GM12878 (cell line): Measurements from ENCODE around the gene MTO1. TPM values are rescaled to one million over a fixed set of nuclear protein-coding genes. Genes with fewer than 3 reads are reported as not detected.
A peak's percentile ranks its signal among the peaks of the same experiment; 100 is the strongest.
"Not testable (repeated sequence)": the region's sequence is repeated elsewhere in the genome, so short reads cannot be mapped to it uniquely, and the experiment has no call there.

Experiments used
- ATAC-seq: fragments of 200-7000 bp; cut with Tn5 transposase; 3 replicates; pipeline ENCODE4 v1.9.1; 2020; ENCODE audit warnings: mild to moderate bottlenecking, moderate library complexity
- BruUV-seq: library from RNA; stranded (reverse); fragments of 400-500 nt; replicated peaks from 2 replicates; lab custom pipeline; 2021; lab: Mats Ljungman, UMichigan
- CTCF ChIA-PET: fragments of 300-600 bp; sonication (Branson Sonifier 250); formaldehyde crosslinking; extraction: SDS; loops from one replicate; lab custom pipeline; 2021; ENCODE audit warnings: inconsistent platforms; lab: Yijun Ruan, JAX
- POLR2A ChIA-PET: fragments of 350-600 bp; formaldehyde crosslinking; extraction: SDS; loops from one replicate; lab custom pipeline; 2021; ENCODE audit warnings: inconsistent platforms; lab: Charles Lee
- RAD21 ChIA-PET: fragments of 300-600 bp; sonication (Branson Sonifier 250); formaldehyde crosslinking; loops from one replicate; lab custom pipeline; 2023; ENCODE audit warnings: antibody characterized with exemption; ENCODE audit not compliant: unreplicated experiment; lab: Charles Lee
- SMC1A ChIA-PET: fragments of 300-600 bp; sonication (Branson Sonifier 250); formaldehyde crosslinking; loops from one replicate; lab custom pipeline; 2023; ENCODE audit not compliant: unreplicated experiment, uncharacterized antibody; lab: Charles Lee
- DNase-seq: peaks from one replicate; pipeline ENCODE4 v3.0.0-alpha.2; 2011; ENCODE audit warnings: low read depth, low spot score
- FAIRE-seq: peaks from 3 replicates; lab custom pipeline; 2011; peaks lifted over from hg19 to GRCh38; lab: Jason Lieb, UNC
- H2AFZ ChIP-seq: 2 replicates; pipeline ENCODE4 v1.6.0; 2011; ENCODE audit warnings: low read depth, low read length, control low read depth; ENCODE audit not compliant: control insufficient read depth
- H3K27ac ChIP-seq: 2 replicates; pipeline ENCODE4 v1.5.1; 2011; ENCODE audit warnings: control low read depth; ENCODE audit not compliant: control insufficient read depth, insufficient read depth
- H3K27me3 ChIP-seq, 2 experiments: replicated peaks in 1 of 2; 2 replicates each; pipeline versions ENCODE4 v1.6.0 to v1.6.1; 2011; ENCODE audit warnings: low read length in 1 of 2; ENCODE audit not compliant: control insufficient read depth in 2 of 2, insufficient read depth in 2 of 2
- H3K36me3 ChIP-seq, 2 experiments: 2 replicates each; pipeline ENCODE4 v1.5.1; 2011; ENCODE audit warnings: low read length in 1 of 2; ENCODE audit not compliant: control insufficient read depth in 2 of 2, insufficient read depth in 2 of 2
- H3K4me1 ChIP-seq: 2 replicates; pipeline ENCODE4 v1.6.1; 2011; ENCODE audit warnings: mild to moderate bottlenecking, low read length, moderate library complexity, mixed read lengths; ENCODE audit not compliant: control insufficient read depth, insufficient read depth
- H3K4me2 ChIP-seq: 2 replicates; pipeline ENCODE4 v1.6.0; 2011; ENCODE audit warnings: control low read depth; ENCODE audit not compliant: control insufficient read depth, insufficient read depth
- H3K4me3 ChIP-seq: fragments of 200-600 bp; sonication (generic); 2 replicates; pipeline ENCODE4 v1.5.1; 2016
- H3K79me2 ChIP-seq: 2 replicates; pipeline ENCODE4 v1.6.0; 2011; ENCODE audit warnings: low read length; ENCODE audit not compliant: control insufficient read depth, insufficient read depth
- H3K9ac ChIP-seq: 2 replicates; pipeline ENCODE4 v1.8.0; 2011; ENCODE audit warnings: low read length, control low read depth, mixed read lengths; ENCODE audit not compliant: control insufficient read depth, insufficient read depth
- H3K9me3 ChIP-seq: replicated peaks from 3 replicates; pipeline ENCODE4 v1.5.1; 2011; ENCODE audit warnings: mild to moderate bottlenecking, low read length; ENCODE audit not compliant: control insufficient read depth, insufficient read depth
- H4K20me1 ChIP-seq: 2 replicates; pipeline ENCODE4 v1.6.0; 2011; ENCODE audit not compliant: control insufficient read depth, insufficient read depth
- MTA3 ChIP-seq: IDR thresholded peaks from 2 replicates; pipeline ENCODE4 v1.6.1; 2012; ENCODE audit warnings: low read length, inconsistent platforms, borderline replicate concordance
- POLR2AphosphoS5 ChIP-seq: IDR thresholded peaks from 2 replicates; pipeline ENCODE4 v1.6.1; 2011; ENCODE audit warnings: mild to moderate bottlenecking, low read length, inconsistent platforms
- SKIL ChIP-seq: fragments of 450-650 bp; IDR thresholded peaks from 2 replicates; pipeline ENCODE4 v1.6.1; 2017; ENCODE audit warnings: mild to moderate bottlenecking, low read depth, inconsistent platforms; ENCODE audit not compliant: poor library complexity, severe bottlenecking
- SMAD5 ChIP-seq: IDR thresholded peaks from 2 replicates; pipeline ENCODE4 v1.6.1; 2016; ENCODE audit warnings: antibody characterized with exemption, low read depth
- whole genome bisulfite sequencing: methylation state at CpG from one replicate; pipeline ENCODE4 v1.1.6; 2016; ENCODE audit warnings: low lambda C conversion rate; ENCODE audit not compliant: insufficient replicate concordance, insufficient coverage; ENCODE audit errors: missing lambda C conversion rate; 5-methylcytosine and 5-hydroxymethylcytosine counted together
- in situ Hi-C: fragments of 300-500 bp; cut with MboI; formaldehyde crosslinking; loops from 9 replicates; pipeline ENCODE4 v1.14.3; 2018; ENCODE audit warnings: mixed read lengths
- intact Hi-C: fragments of 100-400 bp; cut with micrococcal nuclease; formaldehyde crosslinking; loops from one replicate; pipeline ENCODE4 v1.14.2; 2022; ENCODE audit not compliant: unreplicated experiment
- polyA plus RNA-seq, 11 experiments: library from polyadenylated mRNA; depleted of rRNA in 4 of 11; unstranded in 6 of 11; stranded (reverse) in 5 of 11; fragments of >200 nt; fragmentation: Nextera tagmentation in 4 of 11; fragmentation: Illumina TruSeq in 1 of 11; extraction: Ambion mirVana in 4 of 11; extraction: Trizol in 1 of 11; gene quantifications; 1 replicate in 1 of 11; 2 replicates in 10 of 11; pipeline versions ENCODE4 v1.2.1 to v1.2.3, GENCODE V29; 2011 to 2016; ENCODE audit warnings: inconsistent platforms in 2 of 11, missing spikeins in 2 of 11, low read depth in 1 of 11
- total RNA-seq, 4 experiments: library from RNA; depleted of rRNA in 3 of 4; stranded (reverse); fragments of >200 nt in 3 of 4; fragmentation: Illumina TruSeq in 1 of 4; extraction: Trizol in 1 of 4; gene quantifications; 2 replicates each; pipeline versions ENCODE4 v1.2.1 to v1.2.3, GENCODE V29; 2013 to 2021

MTO1 gene
- total and polyA plus RNA-seq, 10 of the 15 experiments (the other 5 are each of a cell fraction or from before 2014, with no cell fraction given), result 24.8 to 53.6 (median 33.1) TPM

- Histone ChIP-seq H3K79me2 (peaks cover 70% of the 10 kb centered on the region), H3K4me2 (peak overlapping the region; percentile 91), H3K4me1 (peaks cover 22% of the 10 kb centered on the region), H3K27ac (peak overlapping the region; percentile 100), H3K9ac (peak overlapping the region; percentile 100), H3K36me3 (peaks cover 6 to 24% of the 10 kb centered on the region in 2 experiments), H3K4me3 (peak overlapping the region; percentile 91)
- H3K27me3 ChIP-seq, DNase-seq, H4K20me1 ChIP-seq, H3K9me3 ChIP-seq, intact Hi-C loops, ATAC-seq, FAIRE-seq, H2AFZ ChIP-seq: not testable (repeated sequence)
- 0% methylated on average over 6 of the region's 8 CpGs for WGBS
- RAD21 ChIA-PET, result interaction anchor here (0.7 to 5.7 kb wide), 8 partner anchors 10 to 88 kb away, joined by 3 to 49 read pairs (median 4); no protein-coding TSS in a partner anchor
- SMC1A ChIA-PET, result interaction anchor here (0.8 to 5.6 kb wide), 7 partner anchors 67 to 93 kb away, joined by 3 to 38 read pairs (median 5); partner anchors contain the start of gene CGAS
- peak; percentile 12 for TF ChIP-seq SKIL
- TF ChIP-seq MTA3, result 0 out of 2 replicates have a peak, but pooled peaks have one; percentile 29
- 0 out of 2 replicates have a peak, but pooled peaks have one; percentile 64 for TF ChIP-seq SMAD5
- TF ChIP-seq POLR2AphosphoS5, result peak; percentile 67; the same call in 1 of the 2 replicates
- BruUV-seq, result TSS peak; percentile 69
- CTCF ChIA-PET, result interaction anchor here (1.2 to 3.6 kb wide), 8 partner anchors 8 to 832 kb away, joined by 3 to 16 read pairs (median 6); no protein-coding TSS in a partner anchor
- POLR2A ChIA-PET, result interaction anchor here (1.2 to 6.8 kb wide), 8 partner anchors 13 to 134 kb away, joined by 4 to 55 read pairs (median 32); partner anchors contain the start of genes CGAS and SLC17A5
- in situ Hi-C loops, result loop anchor here (25.0 kb wide), 1 partner anchor 93 kb away; no protein-coding TSS in a partner anchor
Measured at GRCh38 chr6:73518982-73519881, 57.7 kb downstream of the MTO1 start.
